GM18951 (cell line): Measurements from ENCODE around the gene PLEKHG4.

ENCODE experiments used
- POLR2A ChIP-seq: IDR thresholded peaks from 4 replicates; pipeline ENCODE4 v1.6.1; 2011; ENCODE audit warnings: mild to moderate bottlenecking; ENCODE audit not compliant: insufficient read length, insufficient read depth; ENCODE audit errors: extremely low read depth
- in situ Hi-C: fragments of 300-500 bp; cut with MboI; formaldehyde crosslinking; loops from one replicate; pipeline ENCODE4 v1.12.0; 2022; ENCODE audit warnings: low sequenced_read_pairs, mixed read lengths, inconsistent platforms; ENCODE audit not compliant: unreplicated experiment

PLEKHG4 gene

DNA sequence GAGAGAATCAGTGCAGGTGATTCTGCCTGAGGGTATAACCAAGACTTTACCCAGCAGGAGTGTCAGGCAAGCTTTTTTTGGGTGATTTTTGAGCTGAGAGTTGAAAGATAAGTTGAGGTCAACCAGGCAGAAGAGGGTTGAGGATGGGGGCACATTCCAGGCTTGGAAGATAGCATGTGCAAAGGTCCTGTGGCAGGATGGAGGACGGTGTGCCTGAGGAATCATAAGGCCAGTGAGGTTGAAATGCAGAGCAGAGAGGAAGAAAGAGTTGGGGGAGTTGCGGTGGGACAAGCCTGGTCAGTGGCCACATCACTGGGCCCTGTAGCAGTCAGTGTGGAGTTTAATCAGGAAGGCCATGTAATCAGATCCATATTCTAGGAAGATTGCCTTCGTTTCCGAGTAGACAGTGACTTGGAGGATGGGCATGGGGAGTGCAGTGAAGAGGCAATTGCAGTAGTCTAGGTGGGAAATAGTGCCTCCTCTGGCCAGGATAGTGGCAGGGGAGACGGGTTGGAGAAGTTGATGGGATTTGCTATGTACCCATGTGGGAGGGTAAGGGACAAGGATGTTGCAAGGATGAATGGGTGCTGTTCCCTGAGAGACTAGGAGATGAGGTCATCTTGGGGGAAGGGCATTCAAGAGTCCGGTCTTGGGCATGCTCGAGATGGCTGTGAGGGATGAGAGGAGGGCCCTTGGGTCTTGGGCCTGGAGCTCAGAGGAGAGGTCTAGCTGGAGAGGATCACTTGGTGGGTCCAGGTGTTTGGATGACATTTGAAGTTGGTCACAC, 3.9 kb downstream of the PLEKHG4 start:
- no peak for TF ChIP-seq POLR2A
- in situ Hi-C loops: no loop called here

DNA sequence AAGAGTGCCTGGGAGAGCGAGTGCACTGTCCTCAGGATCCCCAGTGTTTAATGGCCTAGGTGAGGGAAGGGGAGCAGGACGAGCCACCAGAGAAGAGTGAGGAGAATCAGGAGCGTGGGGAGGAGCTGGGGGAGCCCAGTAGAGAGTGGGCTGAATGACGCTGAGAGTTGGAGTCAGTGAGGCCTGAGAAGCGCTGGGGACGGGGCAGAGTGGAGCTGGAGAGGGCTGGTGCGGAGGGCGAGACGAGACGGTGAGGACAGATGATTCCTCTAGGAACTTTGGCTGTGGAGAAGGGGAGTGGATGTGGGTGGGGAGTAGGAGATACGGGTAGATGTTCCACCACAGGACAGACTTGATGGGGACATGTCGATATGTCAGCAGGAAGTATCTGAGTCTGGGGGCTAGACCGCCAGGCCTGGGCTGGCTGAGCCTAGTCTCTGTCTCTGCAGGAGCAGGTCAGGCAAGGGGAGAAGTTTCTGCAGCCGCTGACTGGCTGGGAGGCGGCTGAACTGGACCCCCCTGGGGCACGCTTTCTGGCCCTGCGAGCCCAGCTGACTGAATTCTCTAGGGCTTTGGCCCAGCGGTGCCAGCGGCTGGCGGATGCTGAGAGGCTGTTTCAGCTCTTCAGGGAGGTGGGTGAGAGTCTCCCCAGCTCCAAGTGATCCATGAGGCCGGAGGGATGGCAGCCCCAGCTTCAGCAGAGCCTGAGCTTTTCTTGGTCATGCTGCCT, 4.7 kb downstream of the PLEKHG4 start:
- no peak for TF ChIP-seq POLR2A
- in situ Hi-C loops: no loop called here

- no peak for TF ChIP-seq POLR2A
- in situ Hi-C loops: no loop called here
These were observed 5.6 kb downstream of the PLEKHG4 start for GRCh38 chr16:67284699-67285646.

GRCh38 chr16:67286441-67287235, 7.3 kb downstream of the PLEKHG4 start:
- in situ Hi-C loops: no loop called here
- no peak for TF ChIP-seq POLR2A

DNA sequence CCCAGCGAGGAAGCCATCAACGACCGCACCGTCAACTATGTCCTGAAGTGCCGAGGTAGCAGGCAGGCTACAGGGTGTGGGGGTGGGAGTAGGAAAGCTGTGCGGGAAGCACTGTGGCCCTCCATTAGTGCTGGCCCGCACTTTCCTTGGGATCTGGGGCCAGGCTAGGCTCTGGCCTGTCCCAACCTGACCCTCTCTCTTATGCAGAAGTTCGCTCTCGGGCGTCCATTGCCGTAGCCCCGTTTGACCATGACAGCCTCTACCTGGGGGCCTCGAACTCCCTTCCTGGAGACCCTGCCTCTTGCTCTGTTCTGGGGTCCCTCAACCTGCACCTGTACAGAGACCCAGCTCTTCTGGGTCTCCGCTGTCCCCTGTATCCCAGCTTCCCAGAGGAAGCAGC, 8.6 kb downstream of the PLEKHG4 start:
- no peak for TF ChIP-seq POLR2A
- in situ Hi-C loops: no loop called here

GRCh38 chr16:67291461-67291860, 12.1 kb downstream of the PLEKHG4 start:
- in situ Hi-C loops: no loop called here
- TF ChIP-seq POLR2A: no peak

- in situ Hi-C loops: no loop called here
- TF ChIP-seq POLR2A: no peak
These were observed 14.9 kb downstream of the PLEKHG4 start for GRCh38 chr16:67294171-67294757.

GRCh38 chr16:67294938-67295361, 15.6 kb downstream of the PLEKHG4 start:
- in situ Hi-C loops: no loop called here
- no peak for TF ChIP-seq POLR2A

- TF ChIP-seq POLR2A: no peak
- in situ Hi-C loops: no loop called here
These were observed 17.1 kb downstream of the PLEKHG4 start for GRCh38 chr16:67296420-67296819.

DNA sequence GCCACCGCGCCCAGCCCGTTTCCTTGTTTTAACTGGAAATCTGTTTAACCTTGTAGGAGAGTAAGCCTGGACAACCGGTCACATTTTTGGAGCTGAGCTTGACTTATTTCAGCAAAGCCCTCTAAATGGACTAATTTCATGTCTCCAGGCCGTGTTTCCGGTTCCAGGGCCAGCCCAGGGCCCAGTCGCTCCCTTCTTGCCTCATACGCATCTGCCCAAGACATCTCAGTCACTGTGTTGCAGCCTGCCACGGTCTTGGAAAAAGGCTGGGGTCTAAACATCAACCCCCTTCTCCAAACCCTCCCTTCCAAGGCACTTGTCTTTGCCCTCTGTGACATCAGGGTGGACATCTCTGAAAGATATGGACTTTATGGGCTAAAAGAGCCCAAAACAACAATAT, 18.9 kb downstream of the PLEKHG4 start:
- TF ChIP-seq POLR2A: no peak
- in situ Hi-C loops: no loop called here

- TF ChIP-seq POLR2A: no peak
- in situ Hi-C loops: no loop called here
These were observed 19.9 kb downstream of the PLEKHG4 start for GRCh38 chr16:67299269-67299668.
